IPS DF 19.7 (cell line): Measurements from ENCODE around the gene LSAMP.
"Not testable (repeated sequence)": the region's sequence is repeated elsewhere in the genome, so short reads cannot be mapped to it uniquely, and the experiment has no call there.

Experiments
- DNase-seq: peaks from one replicate; pipeline ENCODE4 v3.0.0-alpha.2; 2013; ENCODE audit warnings: low read depth, low spot score

The LSAMP gene

DNA sequence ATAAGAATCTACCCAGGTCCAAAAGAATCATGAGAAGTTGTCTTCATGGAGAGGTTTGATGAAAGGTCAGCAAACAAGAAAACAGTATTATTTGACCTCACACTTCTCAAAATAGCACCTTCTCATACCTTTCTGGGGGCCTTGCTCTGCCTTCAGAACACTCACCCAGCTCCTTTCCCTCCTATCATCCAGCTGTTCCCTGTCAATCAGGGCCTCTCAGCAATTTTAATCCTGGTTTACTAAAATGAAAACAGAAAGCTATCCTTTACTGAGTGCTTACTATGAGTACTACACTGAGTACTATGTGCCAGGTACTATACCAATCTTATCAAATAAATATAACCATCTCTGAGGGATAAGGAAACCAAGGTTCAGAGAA, 683.4 kb downstream of the LSAMP start:
- DNase-seq: no peak

DNA sequence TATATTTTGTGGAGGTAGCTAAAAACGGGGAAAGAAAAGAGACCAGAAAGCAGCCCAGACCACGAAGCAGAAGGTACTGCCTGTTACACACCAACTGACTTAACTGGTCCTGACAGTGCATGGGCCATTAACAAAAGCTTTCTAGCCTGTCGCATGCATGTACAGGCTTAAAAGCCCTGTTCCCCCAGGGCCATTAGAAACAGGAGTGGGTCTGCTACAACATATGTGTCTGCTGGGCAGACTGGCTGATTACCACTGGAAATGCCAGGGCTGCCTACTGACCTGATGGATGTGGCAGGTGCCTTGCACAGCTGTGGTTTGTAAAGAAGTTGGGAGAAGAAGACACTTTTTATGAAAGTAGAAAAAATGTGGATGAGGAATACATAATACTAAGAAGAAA, 684.6 kb downstream of the LSAMP start:
- no peak for DNase-seq

DNA sequence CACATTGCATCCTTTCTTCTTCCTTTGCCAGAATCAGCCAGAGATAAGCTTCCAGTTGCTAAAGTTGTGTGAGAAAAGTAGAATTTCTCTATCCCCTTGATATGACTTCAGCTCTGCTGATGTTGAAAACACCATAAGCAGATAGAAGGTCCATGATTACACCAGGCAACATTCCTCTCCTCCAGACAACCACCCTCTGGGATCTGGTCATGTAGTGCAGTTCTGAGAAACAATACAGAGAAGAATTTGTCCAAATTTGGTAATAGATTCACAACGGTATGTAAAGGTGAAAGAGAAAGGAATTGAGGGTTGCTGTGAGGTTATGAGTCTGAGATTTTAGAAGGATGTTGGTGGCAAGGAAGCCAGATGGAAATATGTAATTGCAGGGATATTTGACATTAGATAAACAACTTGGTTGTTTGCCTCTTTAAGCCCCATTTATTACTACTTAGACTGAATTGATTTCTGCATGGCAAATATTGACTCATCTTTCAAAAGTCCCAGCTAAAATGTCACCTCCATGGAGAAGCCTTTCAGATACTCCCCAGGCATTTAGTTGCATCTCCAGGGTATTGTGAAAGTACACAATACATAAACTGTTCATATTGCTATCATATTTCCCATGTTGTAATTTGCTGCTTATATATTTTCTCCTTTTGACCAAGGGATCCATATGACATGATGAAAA, 687.1 kb downstream of the LSAMP start:
- no peak for DNase-seq

DNA sequence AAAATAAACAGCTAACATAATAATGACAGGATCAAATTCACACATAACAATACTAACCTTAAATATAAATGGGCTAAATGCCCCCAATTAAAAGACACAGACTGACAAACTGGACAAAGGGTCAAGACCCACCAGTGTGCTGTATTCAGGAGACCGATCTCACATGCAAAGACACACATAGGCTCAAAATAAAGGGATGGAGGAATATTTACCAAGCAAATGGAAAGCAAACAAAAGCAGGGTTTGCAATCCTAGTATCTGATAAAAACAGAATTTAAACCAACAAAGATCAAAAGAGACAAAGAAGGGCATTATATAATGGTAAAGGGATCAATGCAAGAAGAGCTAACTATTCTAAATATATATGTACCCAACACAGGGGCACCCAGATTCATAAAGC, 692.3 kb downstream of the LSAMP start:
- not testable (repeated sequence) for DNase-seq
